OCI-LY7 (cell line): ENCODE data around the gene BIRC2.

Experiments used
- CTCF ChIP-seq: fragments of 200-600 bp; sonication (generic); conservative IDR thresholded peaks from 2 replicates; pipeline ENCODE4 v1.5.1; 2014; ENCODE audit warnings: mild to moderate bottlenecking, antibody characterized with exemption, low read length, moderate library complexity, mixed read lengths
- EZH2phosphoT487 ChIP-seq: fragments of 200-600 bp; sonication (generic); IDR thresholded peaks from 2 replicates; pipeline ENCODE4 v1.6.1; 2018; ENCODE audit warnings: low read depth, borderline replicate concordance, mild to moderate bottlenecking, mixed run types, antibody characterized with exemption, low read length, moderate library complexity, mixed read lengths

DNA sequence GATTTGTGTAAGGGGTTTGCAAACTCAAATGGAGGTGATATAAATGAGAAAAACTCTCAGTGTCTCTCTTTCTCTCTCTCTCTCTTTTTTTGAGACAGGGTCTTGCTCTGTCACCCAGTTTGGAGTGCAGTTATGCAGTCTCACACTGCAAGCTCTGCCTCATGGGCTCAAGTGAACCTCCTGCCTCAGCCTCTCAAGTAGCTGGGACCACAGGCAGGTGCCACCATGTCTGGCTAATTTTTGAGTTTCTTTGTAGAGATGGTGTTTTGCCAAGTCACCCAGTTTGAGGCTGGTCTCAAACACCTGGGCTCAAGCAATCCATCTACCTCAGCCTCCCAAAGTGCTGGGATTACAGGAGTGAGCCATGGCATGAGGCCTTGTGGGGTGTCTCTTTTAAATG is 26.8 kb upstream of the BIRC2 start:
- TF ChIP-seq CTCF (no peak), EZH2phosphoT487 (no peak)
